NCI-H524 (cell line): Measurements from ENCODE around the gene COLQ.
A peak's percentile ranks its signal among the peaks of the same experiment; 100 is the strongest.
"Not testable (repeated sequence)": the region's sequence is repeated elsewhere in the genome, so short reads cannot be mapped to it uniquely, and the experiment has no call there.

Source experiments
- DNase-seq, 2 experiments: peaks; one replicate each; lab custom pipeline; 2025; lab: John Stamatoyannopoulos, UW

COLQ gene

GRCh38 chr3:15521573-15521965 is at the start of gene COLQ:
TSS of gene COLQ (minus strand) at chr3:15521706. CDS start at chr3:15521625, 81 bp downstream.
- DNase-seq = no peak

- no peak for DNase-seq
Observed at GRCh38 chr3:15563190-15563589, 41.7 kb upstream of the COLQ start.

GRCh38 chr3:15562560-15562959 is 41.1 kb upstream of the COLQ start:
- no peak for DNase-seq

DNA sequence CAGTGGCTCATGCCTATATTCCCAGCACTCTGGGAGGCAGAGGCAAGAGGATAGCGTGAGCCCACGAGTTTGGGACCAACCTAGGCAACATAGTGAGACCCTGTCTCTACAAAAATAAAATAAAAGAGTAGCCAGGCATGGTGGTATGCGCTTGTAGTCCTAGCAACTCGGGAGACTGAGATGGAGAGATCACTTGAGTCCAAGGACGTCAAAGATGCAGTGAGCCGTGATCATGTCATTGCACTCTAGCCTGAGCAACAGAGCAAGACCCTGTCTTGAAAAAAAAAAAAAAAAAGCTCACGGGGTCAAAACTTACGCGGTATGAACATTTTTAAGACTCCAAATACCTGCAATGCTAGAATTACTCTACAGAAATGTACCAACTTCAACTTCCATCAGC is 37.1 kb upstream of the COLQ start:
- no peak for DNase-seq

- DNase-seq = peak; percentile 52 to 79
Observed at GRCh38 chr3:15557511-15557946, 36.0 kb upstream of the COLQ start.

GRCh38 chr3:15556512-15556911 is 35.0 kb upstream of the COLQ start:
- no peak for DNase-seq

GRCh38 chr3:15553749-15554148 is 32.2 kb upstream of the COLQ start:
- DNase-seq = no peak

GRCh38 chr3:15551902-15552301 is 30.4 kb upstream of the COLQ start:
- DNase-seq = no peak

DNA sequence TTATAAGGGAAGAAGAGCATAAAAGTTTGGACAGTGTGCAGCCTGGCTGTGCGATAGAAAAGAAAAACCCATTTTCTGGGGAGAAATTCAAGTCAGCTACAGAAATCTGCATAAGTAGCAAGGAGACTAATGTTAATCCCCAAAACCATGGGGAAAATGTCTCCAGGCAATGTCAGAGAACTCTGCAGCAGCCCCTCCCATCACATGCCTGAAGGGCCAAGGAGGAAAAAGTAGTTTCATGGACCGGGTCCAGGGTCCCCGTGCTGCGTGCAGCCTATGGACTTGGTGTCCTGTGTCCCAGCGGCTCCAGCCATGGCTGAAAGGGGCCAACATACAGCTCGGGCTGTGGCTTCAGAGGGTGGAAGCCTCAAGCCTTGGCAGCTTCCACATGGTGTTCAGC is 28.3 kb upstream of the COLQ start:
- DNase-seq = no peak

- DNase-seq = no peak
Observed at GRCh38 chr3:15542614-15543013, 21.1 kb upstream of the COLQ start.

GRCh38 chr3:15541371-15541770 is 19.9 kb upstream of the COLQ start:
- peak; percentile 56 to 97 for DNase-seq

DNA sequence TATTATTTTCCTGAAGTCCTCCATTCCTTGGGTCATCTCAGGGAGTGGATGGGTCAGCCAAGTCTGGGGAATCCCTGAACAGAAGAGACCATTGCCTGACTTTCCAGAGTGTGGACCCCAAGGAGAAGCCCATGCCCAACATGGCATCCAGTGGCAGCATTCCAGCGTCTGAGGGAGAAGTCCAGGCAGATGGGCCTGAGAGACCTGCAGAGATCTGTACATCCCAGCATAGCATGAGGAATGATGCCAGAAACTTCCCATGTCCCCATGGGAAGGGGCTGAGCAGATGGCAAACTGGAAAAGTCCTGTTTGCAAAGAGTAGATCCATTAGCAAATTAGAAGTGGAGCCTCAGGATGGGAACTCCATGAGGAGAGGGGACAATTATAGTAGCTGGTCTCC is 17.6 kb upstream of the COLQ start:
- peak in 1 of 2 experiments; percentile 42 for DNase-seq

DNA sequence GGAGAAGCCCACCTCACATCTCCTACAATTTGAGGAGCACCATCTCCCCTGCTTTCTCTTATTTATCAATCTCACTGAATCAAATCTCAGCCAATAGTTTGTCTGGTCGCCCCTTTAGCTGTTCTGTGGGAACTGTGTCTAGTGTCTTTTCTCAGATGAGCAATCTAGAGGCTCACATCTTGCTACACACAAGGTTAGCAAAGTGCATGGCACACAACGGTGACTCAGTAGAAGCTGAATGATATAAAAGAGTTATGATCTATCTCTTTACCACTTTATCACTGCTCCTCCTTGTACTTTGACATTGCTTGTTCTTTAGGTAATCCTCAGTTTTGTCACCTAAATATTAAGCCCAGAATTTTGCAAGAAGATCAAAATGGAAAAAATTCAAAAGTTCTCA is 16.8 kb upstream of the COLQ start:
- DNase-seq = no peak

DNA sequence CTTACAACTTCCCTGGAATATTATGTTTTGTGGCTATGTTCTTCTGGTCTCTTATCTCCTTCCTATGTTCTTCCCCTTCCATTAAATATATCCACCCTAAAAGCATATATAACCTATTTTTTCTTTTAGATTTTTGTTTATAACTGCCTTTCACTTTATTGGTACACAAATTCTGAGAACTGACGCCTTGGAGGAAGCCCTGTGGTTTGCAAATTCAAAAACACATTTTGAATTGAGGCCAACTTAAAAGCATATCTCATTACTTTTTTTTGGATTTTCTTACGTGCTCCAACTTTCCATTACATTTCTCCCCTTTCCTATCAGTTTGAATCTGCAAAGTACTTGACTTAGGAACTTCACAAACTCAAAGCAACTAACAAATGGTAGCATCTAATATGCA is 15.3 kb upstream of the COLQ start:
- no peak for DNase-seq

DNA sequence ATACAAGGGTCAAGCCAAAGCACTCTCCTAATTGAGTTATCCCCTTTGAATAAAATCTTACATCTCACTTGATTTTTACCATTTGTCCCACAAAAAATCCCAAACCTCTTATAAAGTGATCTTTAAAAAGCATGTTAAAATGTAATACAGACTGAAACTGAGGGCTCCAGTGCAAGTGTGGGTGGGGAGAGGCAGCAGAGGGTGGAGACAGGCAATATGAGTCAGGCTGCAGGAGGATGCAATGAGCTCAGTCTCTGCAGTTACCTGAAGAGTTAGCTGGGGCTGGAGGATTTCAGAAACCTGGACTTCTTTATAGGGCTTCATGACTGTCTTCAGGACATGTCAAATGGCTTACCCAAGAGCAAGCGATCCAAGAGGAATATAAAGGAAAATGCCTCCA is 14.2 kb upstream of the COLQ start:
- no peak for DNase-seq

DNA sequence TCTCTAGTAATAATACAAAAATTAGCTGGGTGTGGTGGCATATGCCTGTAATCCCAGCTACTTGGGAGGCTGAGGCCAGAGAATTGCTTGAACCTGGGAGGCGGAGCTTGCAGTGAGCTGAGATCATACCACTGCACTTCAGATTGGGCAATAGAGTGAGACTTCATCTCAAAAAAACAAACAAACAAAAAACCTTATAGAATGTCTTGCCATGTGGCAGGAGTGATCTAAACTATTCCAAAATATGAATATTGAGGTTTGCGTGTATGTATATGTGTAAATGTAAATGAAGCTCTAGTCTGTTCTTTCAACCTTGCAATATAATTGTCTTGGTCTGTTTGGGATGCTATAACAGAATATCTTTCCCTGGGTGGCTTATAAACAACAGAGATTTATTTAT is 11.1 kb upstream of the COLQ start:
- DNase-seq = not testable (repeated sequence)

DNA sequence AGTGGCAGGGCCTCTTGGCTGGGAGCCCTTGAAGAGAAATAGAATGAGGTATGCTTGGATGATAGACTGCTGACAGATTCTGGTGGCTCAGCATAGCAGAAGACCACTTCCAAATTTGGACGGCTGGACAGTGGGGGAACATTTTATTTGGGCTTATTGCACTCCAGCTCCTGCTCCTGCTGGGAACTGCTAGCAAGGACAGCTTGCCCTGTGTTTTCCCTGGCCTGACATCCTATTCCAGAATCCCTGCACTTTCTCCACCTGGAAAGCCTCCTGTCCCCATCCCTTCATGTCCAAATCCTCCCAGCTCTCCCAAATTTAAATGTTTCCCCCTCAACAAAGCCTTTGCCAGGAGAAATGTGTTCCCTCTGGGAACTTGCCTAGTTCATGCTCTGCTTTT is 9.8 kb upstream of the COLQ start:
- DNase-seq = no peak

GRCh38 chr3:15528854-15529537 is 7.5 kb upstream of the COLQ start:
- DNase-seq = peak in 1 of 2 experiments; percentile 59

GRCh38 chr3:15527031-15527459 is 5.5 kb upstream of the COLQ start:
- peak in 1 of 2 experiments; percentile 44 for DNase-seq

DNA sequence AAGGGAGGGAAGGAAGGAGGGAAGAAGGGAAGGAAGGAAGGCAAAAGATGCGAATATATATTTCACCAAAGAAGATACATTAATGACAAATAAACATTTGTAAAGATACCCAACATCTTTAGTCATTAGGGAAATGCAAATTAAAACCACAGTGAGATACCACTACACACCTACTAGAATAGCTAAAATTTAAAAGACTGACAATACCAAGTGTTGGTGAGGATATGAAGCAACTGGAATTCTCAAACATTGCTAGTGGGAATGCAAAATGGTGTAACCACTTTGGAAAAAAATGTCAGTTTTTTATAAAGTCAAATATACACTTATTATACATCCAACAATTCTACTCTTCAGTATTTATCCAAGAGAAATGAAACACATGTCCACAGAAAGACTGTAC is 4.3 kb upstream of the COLQ start:
- DNase-seq = no peak

DNA sequence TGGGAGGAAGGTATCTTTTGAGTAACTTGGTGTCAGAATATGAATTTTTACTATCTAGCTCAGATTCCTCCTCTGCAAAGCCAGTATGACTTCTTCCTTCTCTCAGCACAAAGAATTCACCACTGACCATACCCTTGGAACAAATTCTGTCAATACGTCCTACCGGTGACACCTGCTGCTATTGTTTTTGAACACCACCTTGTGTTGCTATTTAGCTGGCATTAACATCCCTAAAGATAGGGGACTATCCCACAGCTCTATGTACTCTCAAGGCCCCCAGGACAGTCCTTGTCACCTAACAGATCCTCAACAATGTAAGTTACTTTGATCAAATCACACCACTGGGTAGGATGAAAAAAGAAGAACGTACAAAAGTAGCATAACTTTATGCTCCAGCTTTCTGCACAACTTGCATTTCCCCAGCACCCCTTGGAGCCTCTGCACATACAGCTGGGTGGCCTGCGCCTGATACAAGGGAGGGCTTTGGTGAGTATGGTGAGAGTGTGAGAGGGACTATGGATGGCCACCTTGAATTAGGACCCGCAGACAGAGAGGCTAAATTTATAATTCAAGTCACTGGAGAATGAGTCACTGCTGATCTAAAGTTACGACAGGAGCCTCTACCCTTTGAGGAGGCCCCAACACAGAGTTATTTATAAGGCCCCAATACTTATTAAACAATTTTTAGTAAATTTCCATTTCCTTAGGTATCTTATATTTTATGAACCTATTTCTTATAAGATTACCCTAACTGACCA is 2.3 kb upstream of the COLQ start:
- no peak for DNase-seq

DNA sequence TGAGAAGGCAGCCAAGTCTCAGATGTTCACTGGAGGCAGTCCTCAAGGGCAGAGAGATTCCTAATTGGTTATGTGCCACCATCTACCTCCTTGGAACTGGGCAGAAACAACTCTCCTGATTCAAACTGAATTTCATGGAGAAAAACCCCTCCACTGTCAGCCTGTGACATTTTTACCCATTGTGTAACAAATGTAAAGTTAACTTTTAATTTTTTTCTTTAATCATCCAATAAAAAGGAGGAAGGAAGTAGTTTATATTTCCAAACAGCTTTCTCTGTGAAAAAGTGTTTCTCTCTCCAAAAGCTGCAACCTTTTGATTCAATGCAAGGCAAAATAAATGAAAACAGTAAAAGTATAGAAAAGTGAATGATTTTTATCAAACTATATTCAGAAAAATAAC is 510 bp upstream of the COLQ start:
- DNase-seq = no peak

GRCh38 chr3:15520804-15521572 is 518 bp downstream of the COLQ start:
- no peak for DNase-seq
